Effector memory CD4-positive, alpha-beta T cell (primary cell): Measurements from ENCODE around the gene MGMT.

Source experiments
- DNase-seq, 3 donors: peaks; one replicate each; pipeline ENCODE4 v3.0.0-alpha.2; 2020
- H3K27ac ChIP-seq: 2 replicates; pipeline ENCODE4 v1.7.0; 2013; ENCODE audit warnings: mild to moderate bottlenecking, low read length, moderate library complexity; ENCODE audit not compliant: insufficient read depth, poor library complexity, severe bottlenecking
- H3K27me3 ChIP-seq: replicated peaks from 2 replicates; pipeline ENCODE4 v1.7.0; 2013; ENCODE audit warnings: mild to moderate bottlenecking, low read length; ENCODE audit not compliant: insufficient read depth, control insufficient read depth, poor library complexity, severe bottlenecking
- H3K36me3 ChIP-seq: 2 replicates; pipeline ENCODE4 v1.7.0; 2013; ENCODE audit warnings: mild to moderate bottlenecking, low read length, moderate library complexity; ENCODE audit not compliant: control insufficient read depth, insufficient read depth
- H3K4me1 ChIP-seq: 2 replicates; pipeline ENCODE4 v1.7.0; 2013; ENCODE audit warnings: low read length, mild to moderate bottlenecking; ENCODE audit not compliant: control insufficient read depth, insufficient read depth, poor library complexity, severe bottlenecking
- H3K4me3 ChIP-seq: 2 replicates; pipeline ENCODE4 v1.7.0; 2013; ENCODE audit warnings: low read length, low read depth, mild to moderate bottlenecking; ENCODE audit not compliant: insufficient read depth, poor library complexity, severe bottlenecking
- H3K9me3 ChIP-seq: 2 replicates; pipeline ENCODE4 v1.7.0; 2013; ENCODE audit warnings: mild to moderate bottlenecking, low read length, moderate library complexity; ENCODE audit not compliant: control insufficient read depth

Gene MGMT

DNA sequence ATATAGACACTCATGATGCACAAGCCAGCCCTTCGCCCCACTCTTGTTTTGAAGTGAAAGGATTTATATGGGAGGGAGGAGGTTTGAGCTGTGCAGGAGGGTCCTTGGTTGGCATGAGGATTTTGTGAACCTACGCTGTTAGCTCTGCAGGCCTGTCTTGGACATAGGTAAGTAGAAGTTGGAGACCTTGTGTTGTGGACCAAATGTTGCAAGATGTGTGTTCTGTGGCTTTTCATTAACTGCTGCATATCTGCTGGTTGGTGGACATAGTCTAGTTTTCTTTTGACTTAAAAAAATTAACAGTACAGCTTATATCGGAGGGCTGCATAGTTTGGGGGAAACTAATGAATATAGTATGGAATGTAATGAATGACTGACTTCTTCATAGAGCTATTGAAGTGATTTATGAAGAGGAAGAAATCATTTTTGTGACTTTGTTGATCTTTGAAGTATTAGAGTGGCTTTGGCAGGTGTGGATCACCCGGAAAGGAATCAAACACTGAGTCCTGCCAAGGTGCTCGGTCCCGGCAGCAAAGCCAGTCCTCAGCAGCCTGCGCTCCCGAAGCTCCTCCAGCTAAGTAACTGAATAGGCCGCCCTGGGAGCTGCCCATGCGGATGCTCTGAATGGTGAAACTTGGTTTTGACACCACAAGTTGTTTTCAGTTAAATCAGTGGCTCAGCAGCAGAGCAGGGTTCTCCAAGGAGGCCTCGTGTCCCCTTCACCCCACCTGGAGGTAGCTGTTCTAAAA lies 3.2 kb downstream of the MGMT start:
- Histone ChIP-seq H3K27ac (no peak overlapping the region), H3K27me3 (no peaks in the 10 kb centered on the region)
- DNase-seq = no peak

DNA sequence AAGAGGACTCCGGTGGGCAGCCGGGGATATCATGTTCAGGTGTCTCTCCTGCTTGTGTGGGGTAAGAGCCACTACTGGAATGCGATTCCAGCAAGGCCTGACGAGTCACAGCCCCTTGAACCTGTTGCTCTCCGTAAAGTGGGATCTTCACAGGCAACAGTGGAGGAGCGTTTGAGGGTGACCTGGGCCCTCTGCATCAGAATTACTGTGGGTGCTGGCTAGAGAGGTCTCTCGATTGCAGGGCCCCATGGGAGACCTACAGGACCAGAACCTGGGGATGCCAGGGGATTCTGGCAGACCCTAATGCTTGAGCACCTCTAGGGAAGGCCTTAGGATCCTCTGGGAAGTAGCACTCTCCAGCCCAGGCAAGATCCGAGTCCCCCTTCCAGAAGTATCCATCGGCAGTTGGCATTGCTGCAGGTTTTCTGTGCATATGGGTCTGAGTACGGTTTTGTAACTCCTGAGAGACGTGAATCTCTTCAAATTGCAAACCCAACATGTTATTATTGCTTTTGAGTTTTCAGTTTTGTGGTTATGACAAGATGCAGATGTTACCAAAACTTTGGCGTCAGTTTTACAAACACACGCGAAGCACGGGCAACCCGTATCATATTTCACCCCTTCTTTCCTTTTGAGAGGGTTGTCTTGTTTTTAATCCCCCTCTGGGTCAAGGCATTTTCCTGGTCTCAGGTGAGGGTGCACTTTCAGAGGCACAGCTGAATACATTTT lies 4.6 kb downstream of the MGMT start:
- peaks cover 4% of the 10 kb centered on the region for H3K36me3 ChIP-seq
- H3K4me3 ChIP-seq = no peak overlapping the region
- no peak overlapping the region for H3K27ac ChIP-seq
- no peaks in the 10 kb centered on the region for H3K27me3 ChIP-seq
- H3K4me1 ChIP-seq = peaks cover 8% of the 10 kb centered on the region
- no peak for DNase-seq
- H3K9me3 ChIP-seq = no peaks in the 10 kb centered on the region

More for the DNA sequence above, 3.2 kb downstream of the MGMT start:
- Histone ChIP-seq H3K9me3 (no peaks in the 10 kb centered on the region), H3K4me3 (no peak overlapping the region), H3K4me1 (peaks cover 11% of the 10 kb centered on the region), H3K36me3 (peaks cover 4% of the 10 kb centered on the region)

DNA sequence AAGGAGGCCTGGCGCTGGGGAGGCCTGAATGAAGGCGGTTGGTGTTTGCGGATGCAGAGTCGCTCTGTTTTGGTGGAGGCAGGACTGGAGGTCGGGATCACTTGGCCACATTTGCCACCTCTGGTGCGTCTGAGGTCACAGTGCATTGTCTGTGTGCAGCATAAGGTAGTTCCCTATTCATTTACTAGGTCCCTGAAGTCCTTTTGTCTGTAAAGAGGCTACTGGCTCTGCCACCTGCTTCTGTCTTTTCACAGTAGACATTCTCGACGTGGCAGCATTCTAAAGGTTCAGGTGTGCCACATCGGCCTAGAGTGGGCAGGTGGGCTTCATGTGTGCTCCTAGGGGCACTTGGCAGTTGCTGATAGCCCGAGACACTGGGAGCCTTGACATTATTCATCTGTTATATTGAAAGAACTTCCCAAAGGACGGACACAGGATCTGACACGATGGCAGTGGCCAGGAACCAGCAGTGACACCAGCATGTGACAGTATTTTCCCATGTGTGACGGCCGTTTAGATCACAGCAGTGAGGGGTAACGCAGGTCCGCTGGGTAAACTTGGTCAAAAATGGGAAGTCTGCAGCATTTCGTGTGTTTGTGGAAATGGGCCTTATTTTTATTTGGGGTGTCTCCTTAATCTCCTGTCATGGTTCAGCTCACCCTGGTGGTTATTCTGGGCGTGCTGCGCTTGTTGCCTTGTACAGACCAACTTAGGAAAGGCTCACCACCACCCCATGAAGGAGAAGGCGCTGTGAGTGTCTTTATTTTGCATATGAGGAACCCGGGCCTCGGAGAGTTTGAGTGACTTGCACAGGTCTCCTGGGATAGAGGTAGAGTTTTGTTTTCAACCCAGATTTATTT lies 5.9 kb downstream of the MGMT start:
- no peak overlapping the region for H3K27ac ChIP-seq
- DNase-seq = no peak
- no peaks in the 10 kb centered on the region for H3K27me3 ChIP-seq
- no peaks in the 10 kb centered on the region for H3K4me1 ChIP-seq
- no peaks in the 10 kb centered on the region for H3K9me3 ChIP-seq
- H3K36me3 ChIP-seq = peaks cover 4% of the 10 kb centered on the region
- no peak overlapping the region for H3K4me3 ChIP-seq

DNA sequence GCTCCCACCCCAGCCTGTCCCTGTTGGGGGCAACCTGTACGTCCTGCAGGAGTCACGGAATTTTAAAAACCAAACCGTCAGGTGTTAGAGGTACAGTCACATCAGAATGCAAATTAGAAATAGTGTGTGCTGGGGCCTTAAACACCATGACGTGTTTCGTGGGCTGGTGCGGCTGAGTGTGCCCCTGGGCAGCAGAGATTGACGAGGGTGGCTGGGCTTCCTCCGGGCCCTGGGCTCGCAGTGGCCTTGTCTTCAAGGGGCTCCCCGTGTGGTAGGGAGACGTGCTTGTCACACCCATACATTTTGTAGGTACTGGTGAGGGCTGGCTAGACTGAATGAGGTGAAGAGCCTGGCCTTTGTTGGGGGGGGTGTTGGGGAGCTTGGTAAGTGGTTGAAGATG lies 7.6 kb downstream of the MGMT start:
- DNase-seq = no peak
- H3K27me3 ChIP-seq = no peaks in the 10 kb centered on the region
- H3K9me3 ChIP-seq = no peaks in the 10 kb centered on the region
- H3K27ac ChIP-seq = no peak overlapping the region
- peaks cover 4% of the 10 kb centered on the region for H3K36me3 ChIP-seq
- H3K4me1 ChIP-seq = no peaks in the 10 kb centered on the region
- no peak overlapping the region for H3K4me3 ChIP-seq

DNA sequence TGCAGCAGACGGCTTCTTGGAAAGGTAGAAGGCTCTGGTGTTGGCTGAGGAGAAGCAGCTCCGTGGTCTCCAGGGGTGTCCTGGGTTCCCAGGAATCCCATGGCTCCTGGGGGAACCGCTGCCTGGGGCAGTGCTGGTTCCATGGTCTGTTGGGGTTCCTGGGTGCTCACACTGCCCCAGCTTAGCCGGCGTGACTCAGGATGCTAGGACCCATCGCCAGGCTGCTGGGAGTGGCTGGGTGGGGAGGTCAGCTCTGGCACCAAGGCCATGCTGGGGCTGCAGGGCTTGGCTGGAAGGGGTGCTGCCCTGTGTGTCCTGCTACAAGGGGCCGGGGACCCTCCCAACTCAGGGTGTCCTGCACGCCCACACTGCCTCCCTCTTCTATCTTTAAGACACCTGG lies 9.4 kb downstream of the MGMT start:
- H3K9me3 ChIP-seq = no peaks in the 10 kb centered on the region
- no peaks in the 10 kb centered on the region for H3K4me1 ChIP-seq
- no peaks in the 10 kb centered on the region for H3K27me3 ChIP-seq
- no peak overlapping the region for H3K27ac ChIP-seq
- DNase-seq = no peak
- no peaks in the 10 kb centered on the region for H3K36me3 ChIP-seq
- no peak overlapping the region for H3K4me3 ChIP-seq

- no peaks in the 10 kb centered on the region for H3K27me3 ChIP-seq
- no peaks in the 10 kb centered on the region for H3K4me1 ChIP-seq
- H3K9me3 ChIP-seq = no peaks in the 10 kb centered on the region
- no peak overlapping the region for H3K4me3 ChIP-seq
- no peak for DNase-seq
- H3K27ac ChIP-seq = no peak overlapping the region
- H3K36me3 ChIP-seq = no peaks in the 10 kb centered on the region
These were observed 10.0 kb downstream of the MGMT start for GRCh38 chr10:129477051-129477450.

- no peak for DNase-seq
- Histone ChIP-seq H3K36me3 (no peaks in the 10 kb centered on the region), H3K27ac (no peak overlapping the region), H3K27me3 (no peaks in the 10 kb centered on the region), H3K4me3 (no peak overlapping the region), H3K4me1 (no peaks in the 10 kb centered on the region), H3K9me3 (peaks cover 12% of the 10 kb centered on the region)
These were observed 14.6 kb downstream of the MGMT start for GRCh38 chr10:129481641-129482040.

GRCh38 chr10:129483430-129484010 lies 16.5 kb downstream of the MGMT start:
- Histone ChIP-seq H3K4me1 (no peaks in the 10 kb centered on the region), H3K9me3 (peaks cover 12% of the 10 kb centered on the region), H3K36me3 (no peaks in the 10 kb centered on the region), H3K27ac (no peak overlapping the region), H3K27me3 (no peaks in the 10 kb centered on the region), H3K4me3 (no peak overlapping the region)
- DNase-seq = no peak

- H3K27me3 ChIP-seq = no peaks in the 10 kb centered on the region
- no peaks in the 10 kb centered on the region for H3K36me3 ChIP-seq
- H3K4me1 ChIP-seq = no peaks in the 10 kb centered on the region
- peaks cover 16% of the 10 kb centered on the region for H3K9me3 ChIP-seq
- no peak overlapping the region for H3K27ac ChIP-seq
- H3K4me3 ChIP-seq = no peak overlapping the region
- no peak for DNase-seq
These were observed 19.8 kb downstream of the MGMT start for GRCh38 chr10:129486805-129487204.
